HFFc6 (cell line): ENCODE data around the gene RNF214. TPM values are rescaled to one million over a fixed set of nuclear protein-coding genes. Genes with fewer than 3 reads are reported as not detected.

Experiments used
- DNase-seq: peaks from one replicate; pipeline ENCODE4 v3.0.0-alpha.2; 2018
- H3K27ac Mint-ChIP-seq: 2 replicates; pipeline ENCODE4 v1.8.0; 2020; ENCODE audit warnings: mild to moderate bottlenecking, mixed read lengths
- H3K27me3 Mint-ChIP-seq: 2 replicates; pipeline ENCODE4 v1.8.0; 2021; ENCODE audit warnings: mild to moderate bottlenecking, moderate library complexity, mixed read lengths; ENCODE audit not compliant: insufficient read depth
- H3K36me3 Mint-ChIP-seq: 2 replicates; pipeline ENCODE4 v1.8.0; 2021; ENCODE audit warnings: low read depth, mixed read lengths
- H3K4me1 Mint-ChIP-seq: 2 replicates; pipeline ENCODE4 v1.8.0; 2020; ENCODE audit warnings: low read depth, mixed read lengths
- H3K4me3 Mint-ChIP-seq: 2 replicates; pipeline ENCODE4 v1.8.0; 2020; ENCODE audit warnings: mild to moderate bottlenecking, moderate library complexity, mixed read lengths
- H3K9me3 Mint-ChIP-seq: 2 replicates; pipeline ENCODE4 v1.8.0; 2020; ENCODE audit warnings: mild to moderate bottlenecking, mixed read lengths
- total RNA-seq, 6 experiments: library from RNA; stranded (reverse); fragmentation: NEBNext Ultra II Directional; extraction: Animal tissue kit (Norgen Biotek cat#: 25700); gene quantifications; 2 replicates in 1 of 6; 3 replicates in 5 of 6; pipeline ENCODE4 v1.2.3, GENCODE V29; 2021
- TF ChIP-seq, protein P1 (sequence below): fragments of 200-600 bp; sonication (generic); IDR thresholded peaks from 2 replicates; pipeline ENCODE4 v1.5.0; 2021; ENCODE audit warnings: antibody characterized with exemption, mild to moderate bottlenecking

Gene RNF214
- total RNA-seq, 6 experiments from 2014 or later = 17.7 to 25.6 (median 22.1) TPM

DNA sequence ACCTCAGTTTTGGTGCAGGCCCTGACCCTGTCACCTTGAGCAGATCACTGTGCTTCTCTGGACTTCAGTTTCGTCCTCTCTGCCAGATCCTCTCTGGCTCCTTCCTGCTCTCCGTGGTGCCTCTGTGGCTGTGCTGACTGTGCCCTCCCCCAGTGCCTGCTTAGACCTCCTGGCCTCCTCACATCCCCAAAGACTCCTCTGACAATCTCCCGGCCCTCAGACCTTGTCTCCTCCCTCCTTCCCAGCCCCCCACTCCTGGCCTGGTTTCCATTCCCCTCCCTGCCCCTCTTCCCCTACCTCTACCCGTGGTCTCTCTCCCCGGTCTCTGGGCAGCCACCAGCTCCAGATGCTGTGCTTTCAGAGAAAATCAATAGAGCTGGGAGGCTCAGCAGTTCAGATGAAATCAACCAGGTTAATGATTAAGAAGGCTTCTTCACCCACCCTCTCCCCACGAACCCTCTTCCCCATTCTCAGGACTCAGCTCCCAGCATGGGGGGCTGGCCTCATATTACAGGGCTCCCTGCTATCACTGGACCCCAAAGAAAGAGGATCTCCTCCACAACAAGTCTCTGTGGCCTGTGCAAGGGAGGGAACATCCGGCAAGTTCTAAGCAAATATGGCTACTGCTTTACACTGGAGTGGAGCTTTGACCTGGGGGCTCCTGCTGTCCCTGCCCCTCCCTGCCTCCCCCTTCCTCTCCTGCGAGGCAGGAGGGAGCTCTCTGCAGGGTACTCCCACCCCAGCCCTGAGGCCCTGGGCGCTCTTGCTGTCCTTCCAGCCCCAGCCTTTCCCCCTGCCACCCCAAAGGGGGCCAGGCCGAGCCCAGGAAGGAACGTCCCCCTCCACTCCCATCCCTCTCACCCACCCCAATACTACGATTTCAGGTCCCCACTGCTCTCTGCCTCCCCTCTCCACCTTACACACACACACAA is 67.1 kb downstream of the RNF214 start:
- no peak for DNase-seq
- Mint-ChIP-seq H3K4me3 (no peak overlapping the region), H3K4me1 (peaks cover 21% of the 10 kb centered on the region), H3K27me3 (peaks cover 2% of the 10 kb centered on the region), H3K9me3 (no peaks in the 10 kb centered on the region), H3K27ac (peak overlapping the region; percentile 44), H3K36me3 (peaks cover 4% of the 10 kb centered on the region; the same call in 1 of the 2 replicates)
- TF ChIP-seq, protein P1, sequence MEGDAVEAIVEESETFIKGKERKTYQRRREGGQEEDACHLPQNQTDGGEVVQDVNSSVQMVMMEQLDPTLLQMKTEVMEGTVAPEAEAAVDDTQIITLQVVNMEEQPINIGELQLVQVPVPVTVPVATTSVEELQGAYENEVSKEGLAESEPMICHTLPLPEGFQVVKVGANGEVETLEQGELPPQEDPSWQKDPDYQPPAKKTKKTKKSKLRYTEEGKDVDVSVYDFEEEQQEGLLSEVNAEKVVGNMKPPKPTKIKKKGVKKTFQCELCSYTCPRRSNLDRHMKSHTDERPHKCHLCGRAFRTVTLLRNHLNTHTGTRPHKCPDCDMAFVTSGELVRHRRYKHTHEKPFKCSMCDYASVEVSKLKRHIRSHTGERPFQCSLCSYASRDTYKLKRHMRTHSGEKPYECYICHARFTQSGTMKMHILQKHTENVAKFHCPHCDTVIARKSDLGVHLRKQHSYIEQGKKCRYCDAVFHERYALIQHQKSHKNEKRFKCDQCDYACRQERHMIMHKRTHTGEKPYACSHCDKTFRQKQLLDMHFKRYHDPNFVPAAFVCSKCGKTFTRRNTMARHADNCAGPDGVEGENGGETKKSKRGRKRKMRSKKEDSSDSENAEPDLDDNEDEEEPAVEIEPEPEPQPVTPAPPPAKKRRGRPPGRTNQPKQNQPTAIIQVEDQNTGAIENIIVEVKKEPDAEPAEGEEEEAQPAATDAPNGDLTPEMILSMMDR = no peak

DNA sequence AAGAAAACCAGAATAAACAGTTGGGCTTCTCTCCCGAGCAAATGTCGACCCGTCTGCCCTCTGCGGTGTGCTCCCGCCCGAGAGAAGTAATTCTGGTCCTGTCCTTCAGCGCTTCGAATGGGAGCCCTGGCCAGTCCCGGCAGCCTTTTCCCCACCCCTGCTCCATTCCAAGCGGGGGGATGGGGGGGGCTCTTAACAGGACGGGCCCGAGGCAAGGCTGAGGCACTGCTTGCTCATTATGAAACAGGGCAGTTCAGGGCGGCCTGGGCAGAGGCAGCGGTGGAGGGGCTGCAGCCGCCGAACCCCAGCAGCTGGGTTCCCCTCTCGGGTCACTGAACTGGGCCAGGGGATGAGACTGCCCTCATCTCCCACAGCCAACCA is 67.8 kb downstream of the RNF214 start:
- H3K27ac Mint-ChIP-seq = peak overlapping the region; percentile 44

DNA sequence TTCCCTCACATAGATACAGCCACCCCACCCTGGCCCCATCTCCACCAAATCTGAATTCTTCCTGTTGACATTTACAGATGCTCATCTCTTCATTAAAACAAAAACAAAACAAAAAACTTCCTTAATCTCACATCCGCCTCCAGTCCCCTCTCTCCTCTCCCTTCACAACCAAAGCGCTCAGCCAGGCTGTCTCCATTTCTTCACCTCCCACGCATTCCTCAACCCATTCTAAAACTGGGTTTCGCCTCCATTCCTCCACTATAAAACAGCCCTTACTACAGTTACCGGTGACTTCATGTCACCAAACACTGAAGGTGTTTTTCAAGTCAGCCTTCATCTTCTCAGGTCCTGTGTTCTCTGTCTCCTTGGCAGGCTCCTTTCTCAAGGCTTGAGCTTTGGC is 68.3 kb downstream of the RNF214 start:
- TF ChIP-seq, protein P1 = no peak
- Mint-ChIP-seq H3K27me3 (no peaks in the 10 kb centered on the region; the same call in none of the 2 replicates), H3K4me1 (peaks cover 21% of the 10 kb centered on the region), H3K9me3 (no peaks in the 10 kb centered on the region), H3K27ac (peak overlapping the region; percentile 49), H3K36me3 (peaks cover 4% of the 10 kb centered on the region; the same call in 1 of the 2 replicates), H3K4me3 (peak overlapping the region; percentile 14)
- DNase-seq = no peak

More for the DNA sequence above, 67.8 kb downstream of the RNF214 start:
- H3K4me3 Mint-ChIP-seq = no peak overlapping the region
- H3K4me1 Mint-ChIP-seq = peaks cover 21% of the 10 kb centered on the region
- peaks cover 4% of the 10 kb centered on the region; the same call in 1 of the 2 replicates for H3K36me3 Mint-ChIP-seq
- peaks cover under 1% of the 10 kb centered on the region for H3K27me3 Mint-ChIP-seq
- H3K9me3 Mint-ChIP-seq = no peaks in the 10 kb centered on the region
- DNase-seq = peak; percentile 7
- TF ChIP-seq, protein P1 = no peak

DNA sequence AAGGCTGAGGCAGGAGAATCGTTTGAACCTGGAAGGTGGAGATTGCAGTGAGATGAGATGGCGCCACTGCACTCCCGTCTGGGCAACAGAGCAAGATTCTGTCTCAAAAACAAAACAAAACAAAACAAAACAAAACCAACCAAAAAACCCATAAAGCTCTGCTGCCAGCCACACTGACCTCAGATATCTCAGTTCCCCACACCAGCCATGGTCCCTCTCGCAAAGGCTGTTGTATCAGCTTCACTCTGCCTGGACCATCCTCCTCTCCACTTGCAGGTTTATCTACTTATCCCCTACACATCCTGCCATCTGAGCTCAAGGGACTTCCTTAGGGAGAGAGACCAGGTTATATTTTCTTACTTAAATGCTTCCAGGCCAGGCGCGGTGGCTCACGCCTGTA is 69.8 kb downstream of the RNF214 start:
- no peak for DNase-seq
- Mint-ChIP-seq H3K4me1 (peaks cover 21% of the 10 kb centered on the region), H3K9me3 (no peaks in the 10 kb centered on the region), H3K27ac (no peak overlapping the region), H3K4me3 (no peak overlapping the region), H3K27me3 (no peaks in the 10 kb centered on the region; the same call in 1 of the 2 replicates), H3K36me3 (no peaks in the 10 kb centered on the region; the same call in 1 of the 2 replicates)
- TF ChIP-seq, protein P1 = no peak

DNA sequence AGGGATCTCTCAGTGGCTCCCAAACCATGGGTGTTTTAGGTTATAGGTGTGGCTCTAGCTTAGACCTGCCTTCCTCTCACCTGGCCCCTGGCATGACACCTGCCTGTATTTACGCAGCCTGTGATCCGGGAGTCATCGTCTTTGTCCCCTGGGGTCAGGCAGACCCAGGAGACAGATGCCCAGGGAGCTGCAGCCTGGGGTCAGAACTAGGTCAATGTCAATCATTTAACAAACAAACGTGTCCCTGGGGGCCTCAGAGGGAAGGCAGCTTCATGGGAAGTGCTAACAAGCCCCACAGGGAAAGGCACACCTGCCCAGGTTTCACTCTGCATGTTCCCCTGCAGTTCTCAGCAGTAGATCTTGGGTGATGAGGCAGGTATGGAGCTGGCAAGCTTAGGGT is 70.6 kb downstream of the RNF214 start:
- TF ChIP-seq, protein P1 = no peak
- H3K36me3 Mint-ChIP-seq = no peaks in the 10 kb centered on the region; the same call in 1 of the 2 replicates
- no peak for DNase-seq
- H3K4me3 Mint-ChIP-seq = no peak overlapping the region
- no peaks in the 10 kb centered on the region for H3K9me3 Mint-ChIP-seq
- H3K27ac Mint-ChIP-seq = no peak overlapping the region
- H3K4me1 Mint-ChIP-seq = peaks cover 21% of the 10 kb centered on the region
- no peaks in the 10 kb centered on the region; the same call in 1 of the 2 replicates for H3K27me3 Mint-ChIP-seq
